GM10266 (cell line): ENCODE data around the gene SSR3.

Experiments used
- DNase-seq: peaks from one replicate; pipeline ENCODE4 v3.0.0; 2012; ENCODE audit errors: extremely low spot score
- TF ChIP-seq, protein P1 (sequence below): IDR thresholded peaks from 2 replicates; pipeline ENCODE4 v1.5.1; 2012; ENCODE audit warnings: mild to moderate bottlenecking, low read depth; ENCODE audit not compliant: control insufficient read depth, insufficient read depth; ENCODE audit errors: missing control alignments

Gene SSR3

GRCh38 chr3:156491192-156491591 lies 63.7 kb downstream of the SSR3 start:
- DNase-seq, result no peak
- TF ChIP-seq, protein P1, sequence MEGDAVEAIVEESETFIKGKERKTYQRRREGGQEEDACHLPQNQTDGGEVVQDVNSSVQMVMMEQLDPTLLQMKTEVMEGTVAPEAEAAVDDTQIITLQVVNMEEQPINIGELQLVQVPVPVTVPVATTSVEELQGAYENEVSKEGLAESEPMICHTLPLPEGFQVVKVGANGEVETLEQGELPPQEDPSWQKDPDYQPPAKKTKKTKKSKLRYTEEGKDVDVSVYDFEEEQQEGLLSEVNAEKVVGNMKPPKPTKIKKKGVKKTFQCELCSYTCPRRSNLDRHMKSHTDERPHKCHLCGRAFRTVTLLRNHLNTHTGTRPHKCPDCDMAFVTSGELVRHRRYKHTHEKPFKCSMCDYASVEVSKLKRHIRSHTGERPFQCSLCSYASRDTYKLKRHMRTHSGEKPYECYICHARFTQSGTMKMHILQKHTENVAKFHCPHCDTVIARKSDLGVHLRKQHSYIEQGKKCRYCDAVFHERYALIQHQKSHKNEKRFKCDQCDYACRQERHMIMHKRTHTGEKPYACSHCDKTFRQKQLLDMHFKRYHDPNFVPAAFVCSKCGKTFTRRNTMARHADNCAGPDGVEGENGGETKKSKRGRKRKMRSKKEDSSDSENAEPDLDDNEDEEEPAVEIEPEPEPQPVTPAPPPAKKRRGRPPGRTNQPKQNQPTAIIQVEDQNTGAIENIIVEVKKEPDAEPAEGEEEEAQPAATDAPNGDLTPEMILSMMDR, result no peak
